Neural crest cell (in vitro differentiated cells): ENCODE data around the gene HYLS1. TPM values are rescaled to one million over a fixed set of nuclear protein-coding genes. Genes with fewer than 3 reads are reported as not detected.

Experiments
- DNase-seq: peaks from one replicate; pipeline ENCODE4 v3.0.0; 2021; ENCODE audit warnings: low read depth, mixed read lengths, low spot score
- H3K27ac Mint-ChIP-seq: one replicate; pipeline ENCODE4 v1.8.0; 2021; ENCODE audit warnings: mild to moderate bottlenecking, mixed read lengths; ENCODE audit not compliant: unreplicated experiment
- H3K27me3 Mint-ChIP-seq: 2 replicates; pipeline ENCODE4 v1.8.0; 2021; ENCODE audit warnings: low read depth, mild to moderate bottlenecking, mixed read lengths
- H3K36me3 Mint-ChIP-seq: 2 replicates; pipeline ENCODE4 v1.8.0; 2021; ENCODE audit warnings: low read depth, mild to moderate bottlenecking, mixed read lengths
- H3K4me1 Mint-ChIP-seq: 2 replicates; pipeline ENCODE4 v1.8.0; 2021; ENCODE audit warnings: mixed read lengths
- H3K4me3 Mint-ChIP-seq: one replicate; pipeline ENCODE4 v1.8.0; 2021; ENCODE audit warnings: mild to moderate bottlenecking, mixed read lengths
- H3K9me3 Mint-ChIP-seq: 2 replicates; pipeline ENCODE4 v1.8.0; 2021; ENCODE audit warnings: mixed read lengths
- total RNA-seq: library from RNA; stranded (reverse); gene quantifications from 2 replicates; pipeline ENCODE4 v1.2.1, GENCODE V29; 2021
- TF ChIP-seq, protein P1 (sequence below): fragments of 200-600 bp; sonication (generic); conservative IDR thresholded peaks from 2 replicates; pipeline ENCODE4 v1.5.0; 2021; ENCODE audit warnings: antibody characterized with exemption, mild to moderate bottlenecking

The HYLS1 gene
- total RNA-seq, 1 donor from 2014 or later = 7.7 TPM

DNA sequence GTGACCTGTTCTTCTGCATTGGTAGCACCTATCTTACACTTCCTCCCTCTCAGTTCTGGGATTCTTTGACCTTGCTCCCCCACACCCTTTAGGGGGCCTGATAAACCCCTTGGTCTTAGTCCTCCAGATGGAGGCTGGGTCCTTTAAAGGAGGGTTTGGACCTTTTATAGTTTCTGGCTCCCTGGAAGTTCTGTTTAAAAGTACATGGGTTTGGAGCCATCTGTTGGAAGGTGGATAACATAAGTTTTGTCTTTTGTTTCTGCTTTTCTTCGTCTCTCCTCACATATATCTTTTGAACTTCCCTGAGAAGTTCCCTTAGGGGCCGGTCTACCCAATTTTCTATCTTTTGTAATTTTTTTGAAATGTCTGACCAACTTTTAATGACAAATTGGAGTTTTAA lies 17.9 kb upstream of the HYLS1 start:
- H3K9me3 Mint-ChIP-seq = peaks cover 5% of the 10 kb centered on the region
- H3K4me1 Mint-ChIP-seq = peaks cover 10% of the 10 kb centered on the region
- no peak for DNase-seq
- TF ChIP-seq, protein P1, sequence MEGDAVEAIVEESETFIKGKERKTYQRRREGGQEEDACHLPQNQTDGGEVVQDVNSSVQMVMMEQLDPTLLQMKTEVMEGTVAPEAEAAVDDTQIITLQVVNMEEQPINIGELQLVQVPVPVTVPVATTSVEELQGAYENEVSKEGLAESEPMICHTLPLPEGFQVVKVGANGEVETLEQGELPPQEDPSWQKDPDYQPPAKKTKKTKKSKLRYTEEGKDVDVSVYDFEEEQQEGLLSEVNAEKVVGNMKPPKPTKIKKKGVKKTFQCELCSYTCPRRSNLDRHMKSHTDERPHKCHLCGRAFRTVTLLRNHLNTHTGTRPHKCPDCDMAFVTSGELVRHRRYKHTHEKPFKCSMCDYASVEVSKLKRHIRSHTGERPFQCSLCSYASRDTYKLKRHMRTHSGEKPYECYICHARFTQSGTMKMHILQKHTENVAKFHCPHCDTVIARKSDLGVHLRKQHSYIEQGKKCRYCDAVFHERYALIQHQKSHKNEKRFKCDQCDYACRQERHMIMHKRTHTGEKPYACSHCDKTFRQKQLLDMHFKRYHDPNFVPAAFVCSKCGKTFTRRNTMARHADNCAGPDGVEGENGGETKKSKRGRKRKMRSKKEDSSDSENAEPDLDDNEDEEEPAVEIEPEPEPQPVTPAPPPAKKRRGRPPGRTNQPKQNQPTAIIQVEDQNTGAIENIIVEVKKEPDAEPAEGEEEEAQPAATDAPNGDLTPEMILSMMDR = no peak
- H3K36me3 Mint-ChIP-seq = peaks cover 6% of the 10 kb centered on the region
- peaks cover 3% of the 10 kb centered on the region for H3K27me3 Mint-ChIP-seq
- H3K27ac Mint-ChIP-seq = no peak overlapping the region
- no peak overlapping the region for H3K4me3 Mint-ChIP-seq

DNA sequence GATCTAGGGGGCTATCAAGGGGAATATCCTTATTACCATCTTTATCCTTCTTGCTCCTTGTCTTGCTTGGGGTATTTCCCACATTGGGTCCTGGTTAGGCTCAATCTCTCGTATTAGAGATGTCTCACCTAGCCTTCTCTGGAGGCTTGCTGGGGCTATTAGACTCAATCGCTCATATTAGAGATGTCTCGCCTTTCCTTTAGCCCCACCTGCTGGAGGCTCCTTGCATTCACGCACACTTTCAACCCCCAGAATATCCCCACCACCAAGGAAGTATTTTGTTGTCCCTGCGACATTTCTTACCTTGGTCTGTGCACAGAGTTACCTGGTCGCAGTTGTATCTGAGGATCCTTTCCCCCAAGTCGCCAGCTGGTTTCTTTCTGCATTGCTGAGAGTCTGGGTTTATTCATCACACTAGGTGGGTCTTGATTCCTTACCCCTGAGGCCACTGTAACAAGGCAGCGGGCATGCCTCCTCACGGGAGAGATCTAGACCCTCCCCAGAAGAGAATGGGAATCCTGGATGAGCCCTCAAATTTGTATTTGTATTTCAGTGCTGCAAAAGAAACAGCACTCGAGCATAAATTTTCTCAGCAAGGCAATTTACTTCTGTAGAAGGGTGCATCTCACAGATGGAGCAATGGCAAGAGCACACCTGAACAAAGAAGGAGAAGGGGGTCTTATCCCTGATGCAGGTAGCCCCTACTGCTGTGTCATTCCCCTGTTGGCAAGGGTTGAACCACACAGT lies 15.9 kb upstream of the HYLS1 start:
- peaks cover 2% of the 10 kb centered on the region for H3K36me3 Mint-ChIP-seq
- DNase-seq = peak; percentile 65
- H3K9me3 Mint-ChIP-seq = peaks cover 2% of the 10 kb centered on the region
- peaks cover 11% of the 10 kb centered on the region for H3K4me1 Mint-ChIP-seq
- TF ChIP-seq, protein P1 = peak; percentile 62
- H3K4me3 Mint-ChIP-seq = no peak overlapping the region
- peaks cover 5% of the 10 kb centered on the region for H3K27me3 Mint-ChIP-seq
- H3K27ac Mint-ChIP-seq = no peak overlapping the region

DNA sequence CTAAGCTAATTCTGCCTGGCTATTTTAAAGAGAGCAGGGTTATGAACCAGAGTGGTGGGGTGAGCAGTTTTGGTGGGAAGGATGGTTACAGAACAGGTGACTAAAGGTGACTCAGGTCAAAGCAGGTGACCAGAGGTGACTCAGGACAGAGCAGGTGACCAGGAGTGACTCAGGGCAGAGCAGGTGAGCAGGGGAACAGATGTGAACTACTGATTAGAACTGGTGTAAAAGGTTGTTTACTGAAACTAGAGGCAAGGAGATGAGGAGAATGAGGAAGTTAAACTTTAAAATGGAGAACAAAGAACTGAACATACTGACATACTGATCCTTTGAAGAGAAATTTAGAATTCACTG lies 15.4 kb upstream of the HYLS1 start:
- peaks cover 11% of the 10 kb centered on the region for H3K4me1 Mint-ChIP-seq
- H3K27me3 Mint-ChIP-seq = peaks cover 5% of the 10 kb centered on the region
- TF ChIP-seq, protein P1 = no peak
- no peak overlapping the region for H3K27ac Mint-ChIP-seq
- peaks cover 2% of the 10 kb centered on the region for H3K36me3 Mint-ChIP-seq
- no peak overlapping the region for H3K4me3 Mint-ChIP-seq
- H3K9me3 Mint-ChIP-seq = peaks cover 2% of the 10 kb centered on the region
- DNase-seq = no peak

DNA sequence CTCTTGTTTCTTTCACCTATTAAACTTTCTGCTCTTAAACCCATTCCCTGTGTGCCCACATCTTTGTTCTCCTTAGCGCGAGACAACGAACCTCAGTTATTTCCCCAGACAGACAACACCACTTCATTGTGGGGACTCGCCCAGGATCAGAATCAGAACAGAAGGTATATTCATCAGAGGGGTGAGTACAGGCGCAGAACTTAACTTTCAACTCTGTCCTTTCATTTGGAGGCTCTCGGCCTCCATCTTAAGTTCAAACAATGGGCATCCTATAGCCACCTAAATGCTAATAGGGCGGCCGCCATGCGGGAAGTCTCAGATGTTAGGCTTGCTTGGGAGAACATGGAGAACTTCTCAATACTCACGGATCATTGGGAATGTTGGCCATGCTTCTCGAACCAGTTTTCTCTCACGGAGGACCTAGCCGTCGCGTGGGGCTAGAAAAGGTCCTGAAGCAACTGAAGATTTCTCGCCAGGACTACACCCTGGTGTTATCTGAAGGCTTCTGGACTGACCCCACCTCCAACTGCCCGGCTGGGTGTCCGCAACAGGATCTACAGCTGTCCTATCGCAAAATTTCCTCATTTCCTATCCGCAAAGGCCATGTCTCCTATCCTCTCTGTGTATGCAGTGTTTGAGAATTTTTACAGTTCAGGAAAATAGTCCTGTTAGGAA lies 13.4 kb upstream of the HYLS1 start:
- H3K4me3 Mint-ChIP-seq = peak overlapping the region; percentile 90
- H3K9me3 Mint-ChIP-seq = peaks cover 2% of the 10 kb centered on the region
- DNase-seq = peak; percentile 5
- no peaks in the 10 kb centered on the region for H3K36me3 Mint-ChIP-seq
- TF ChIP-seq, protein P1 = no peak
- H3K27ac Mint-ChIP-seq = peak overlapping the region; percentile 81
- H3K27me3 Mint-ChIP-seq = peaks cover 3% of the 10 kb centered on the region
- H3K4me1 Mint-ChIP-seq = peaks cover 11% of the 10 kb centered on the region

DNA sequence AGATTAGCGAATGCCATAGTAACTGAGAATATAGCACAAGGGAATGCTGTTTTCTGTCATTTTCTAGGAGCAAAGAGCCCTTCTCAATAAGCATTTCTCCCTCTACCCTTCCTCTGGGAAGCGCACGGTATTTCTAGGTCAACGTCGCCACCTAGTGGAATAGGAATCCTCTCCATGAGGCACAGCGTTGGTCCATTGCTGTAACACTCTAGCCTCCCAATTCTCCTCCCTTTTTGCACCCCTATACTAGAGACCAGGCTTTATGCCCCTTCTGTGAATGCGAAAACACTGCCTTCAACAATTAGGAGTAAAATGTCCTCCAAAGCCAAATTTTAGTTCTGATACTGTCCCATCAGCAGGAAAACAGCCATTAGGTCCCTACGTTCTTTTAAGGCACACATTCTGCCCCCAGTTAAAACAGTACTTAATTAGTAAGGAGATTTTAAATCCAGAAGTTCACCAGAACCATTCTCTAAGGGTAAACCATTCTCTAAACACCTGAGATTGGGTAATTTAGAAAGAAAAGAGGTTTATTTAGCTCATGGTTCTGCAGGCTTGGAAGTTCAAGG lies 12.8 kb upstream of the HYLS1 start:
- Mint-ChIP-seq H3K27ac (no peak overlapping the region), H3K4me1 (peaks cover 11% of the 10 kb centered on the region), H3K27me3 (peaks cover 6% of the 10 kb centered on the region), H3K9me3 (peaks cover 2% of the 10 kb centered on the region), H3K36me3 (no peaks in the 10 kb centered on the region), H3K4me3 (peak overlapping the region; percentile 90)
- TF ChIP-seq, protein P1 = peak; percentile 85
- DNase-seq = peak; percentile 78
